ENCODE measurements around the gene USP5. TPM values are rescaled to one million over a fixed set of nuclear protein-coding genes. Genes with fewer than 3 reads are reported as not detected.
"Not testable (repeated sequence)": the region's sequence is repeated elsewhere in the genome, so short reads cannot be mapped to it uniquely, and the experiment has no call there.

USP5 gene
- total RNA-seq, 1 experiment from 2014 or later: 107 TPM

GRCh38 chr12:6883252-6883651 lies 31.3 kb downstream of the USP5 start:
- Histone ChIP-seq H3K4me3 (ENCODE audit: low read length) (no peak overlapping the region), H3K9me2 (replicated peaks; ENCODE audit: low read length) (no peaks in the 10 kb centered on the region), H3K27me3 (ENCODE audit: low read length) (no peaks in the 10 kb centered on the region), H2AFZ (ENCODE audit: low read length) (no peak overlapping the region), H3K36me3 (ENCODE audit: low read depth, low read length) (no peaks in the 10 kb centered on the region), H3K79me2 (ENCODE audit: low read length) (no peaks in the 10 kb centered on the region), H3K4me1 (ENCODE audit: insufficient read depth, low read length) (peaks cover 5% of the 10 kb centered on the region; the same call in 1 of the 2 replicates), H3K27ac (ENCODE audit: low read length) (no peak overlapping the region), H3K9ac (ENCODE audit: low read length) (no peak overlapping the region), H4K20me1 (ENCODE audit: low read length) (no peaks in the 10 kb centered on the region), H3K4me2 (ENCODE audit: low read length) (no peak overlapping the region), H3F3A (ENCODE audit: low read length, unreplicated experiment) (no peaks in the 10 kb centered on the region), H3K9me3 (ENCODE audit: low read length) (no peaks in the 10 kb centered on the region)
- ATAC-seq: no peak
- TF ChIP-seq EZH2phosphoT487 (IDR thresholded peaks at IDR 0.05; ENCODE audit: borderline replicate concordance, low read length) (no peak), CTCF (conservative IDR thresholded peaks at IDR 0.05; ENCODE audit: low read depth, low read length) (no peak), EZH2 (IDR thresholded peaks at IDR 0.05; ENCODE audit: low read length, unreplicated experiment) (no peak)
- no peak for DNase-seq
- BruUV-seq (replicated peaks): no TSS peak
- POLR2A ChIA-PET (ENCODE audit: unreplicated experiment): no interaction called here
- intact Hi-C loops (cut with micrococcal nuclease): no loop called here
- CTCF ChIA-PET: no interaction called here

- no peak overlapping the region for H2AFZ ChIP-seq (ENCODE audit: low read length)
- peaks cover 5% of the 10 kb centered on the region; the same call in 1 of the 2 replicates for H3K4me1 ChIP-seq (ENCODE audit: insufficient read depth, low read length)
- no peaks in the 10 kb centered on the region for H3K36me3 ChIP-seq (ENCODE audit: low read depth, low read length)
- no TSS peak for BruUV-seq (replicated peaks)
- H3K4me2 ChIP-seq (ENCODE audit: low read length): no peak overlapping the region
- no peaks in the 10 kb centered on the region for H3K79me2 ChIP-seq (ENCODE audit: low read length)
- ATAC-seq (no peak), DNase-seq (no peak)
- TF ChIP-seq CTCF (conservative IDR thresholded peaks at IDR 0.05; ENCODE audit: low read depth, low read length) (no peak), EZH2 (IDR thresholded peaks at IDR 0.05; ENCODE audit: low read length, unreplicated experiment) (no peak), EZH2phosphoT487 (IDR thresholded peaks at IDR 0.05; ENCODE audit: borderline replicate concordance, low read length) (no peak)
- no peak overlapping the region for H3K27ac ChIP-seq (ENCODE audit: low read length)
- no peaks in the 10 kb centered on the region for H3K27me3 ChIP-seq (ENCODE audit: low read length)
- H3F3A ChIP-seq (ENCODE audit: low read length, unreplicated experiment): no peaks in the 10 kb centered on the region
- no peaks in the 10 kb centered on the region for H4K20me1 ChIP-seq (ENCODE audit: low read length)
- intact Hi-C loops (cut with micrococcal nuclease): no loop called here
- ChIA-PET POLR2A (ENCODE audit: unreplicated experiment) (no interaction called here), CTCF (no interaction called here)
- no peak overlapping the region for H3K4me3 ChIP-seq (ENCODE audit: low read length)
- no peaks in the 10 kb centered on the region for H3K9me3 ChIP-seq (ENCODE audit: low read length)
- no peak overlapping the region for H3K9ac ChIP-seq (ENCODE audit: low read length)
- no peaks in the 10 kb centered on the region for H3K9me2 ChIP-seq (replicated peaks; ENCODE audit: low read length)
These were observed 31.7 kb downstream of the USP5 start for GRCh38 chr12:6883683-6884082.

- no peak overlapping the region for H3K27ac ChIP-seq (ENCODE audit: low read length)
- H3K79me2 ChIP-seq (ENCODE audit: low read length): no peaks in the 10 kb centered on the region
- no peak overlapping the region for H3K9ac ChIP-seq (ENCODE audit: low read length)
- POLR2A ChIA-PET (ENCODE audit: unreplicated experiment): no interaction called here
- no peaks in the 10 kb centered on the region for H3K36me3 ChIP-seq (ENCODE audit: low read depth, low read length)
- no peaks in the 10 kb centered on the region for H3K9me2 ChIP-seq (replicated peaks; ENCODE audit: low read length)
- CTCF ChIA-PET: no interaction called here
- no peak overlapping the region for H3K4me3 ChIP-seq (ENCODE audit: low read length)
- no peak overlapping the region for H2AFZ ChIP-seq (ENCODE audit: low read length)
- no peaks in the 10 kb centered on the region for H3K27me3 ChIP-seq (ENCODE audit: low read length)
- DNase-seq (no peak), ATAC-seq (no peak)
- no peaks in the 10 kb centered on the region for H4K20me1 ChIP-seq (ENCODE audit: low read length)
- intact Hi-C loops (cut with micrococcal nuclease): no loop called here
- BruUV-seq (replicated peaks): no TSS peak
- no peak overlapping the region for H3K4me2 ChIP-seq (ENCODE audit: low read length)
- no peaks in the 10 kb centered on the region for H3K9me3 ChIP-seq (ENCODE audit: low read length)
- H3F3A ChIP-seq (ENCODE audit: low read length, unreplicated experiment): no peaks in the 10 kb centered on the region
- TF ChIP-seq EZH2 (IDR thresholded peaks at IDR 0.05; ENCODE audit: low read length, unreplicated experiment) (no peak), EZH2phosphoT487 (IDR thresholded peaks at IDR 0.05; ENCODE audit: borderline replicate concordance, low read length) (no peak), CTCF (conservative IDR thresholded peaks at IDR 0.05; ENCODE audit: low read depth, low read length) (no peak)
- peaks cover 5% of the 10 kb centered on the region; the same call in 1 of the 2 replicates for H3K4me1 ChIP-seq (ENCODE audit: insufficient read depth, low read length)
These were observed 32.6 kb downstream of the USP5 start for GRCh38 chr12:6884539-6884938.

DNA sequence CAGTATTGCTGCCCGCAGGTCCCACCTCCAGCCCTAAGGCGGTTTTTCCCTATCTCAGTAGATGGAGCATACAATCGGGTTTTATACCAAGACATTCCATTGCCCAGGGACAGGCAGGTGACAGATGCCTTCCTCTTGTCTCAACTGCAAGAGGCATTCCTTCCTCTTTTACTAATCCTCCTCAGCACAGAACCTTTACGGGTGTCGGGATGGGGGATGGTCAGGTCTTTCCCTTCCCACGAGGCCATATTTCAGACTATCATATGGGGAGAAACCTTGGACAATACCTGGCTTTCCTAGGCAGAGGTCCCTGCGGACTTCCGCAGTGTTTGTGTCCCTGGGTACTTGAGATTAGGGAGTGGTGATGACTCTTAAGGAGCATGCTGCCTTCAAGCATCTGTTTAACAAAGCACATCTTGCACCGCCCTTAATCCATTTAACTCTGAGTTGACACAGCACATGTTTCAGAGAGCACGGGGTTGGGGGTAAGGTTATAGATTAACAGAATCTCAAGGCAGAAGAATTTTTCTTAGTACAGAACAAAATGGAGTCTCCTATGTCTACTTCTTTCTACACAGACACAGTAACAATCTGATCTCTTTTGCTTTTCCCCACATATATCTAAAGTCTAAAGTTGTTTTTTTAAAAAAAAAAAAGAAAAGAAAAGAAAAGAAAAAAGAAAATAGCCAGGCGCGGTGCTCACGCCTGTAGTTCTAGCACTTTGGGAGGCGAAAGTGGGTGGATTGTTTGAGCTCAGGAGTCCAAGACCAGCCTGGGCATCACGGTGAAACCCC lies 34.5 kb downstream of the USP5 start:
- H3K4me3 ChIP-seq (ENCODE audit: low read length); ATAC-seq; POLR2A ChIA-PET (ENCODE audit: unreplicated experiment); DNase-seq; H3K9me3 ChIP-seq (ENCODE audit: low read length); CTCF ChIA-PET; H3K9ac ChIP-seq (ENCODE audit: low read length); H3K36me3 ChIP-seq (ENCODE audit: low read depth, low read length); H3K27ac ChIP-seq (ENCODE audit: low read length); H4K20me1 ChIP-seq (ENCODE audit: low read length); H2AFZ ChIP-seq (ENCODE audit: low read length); BruUV-seq (replicated peaks); H3K79me2 ChIP-seq (ENCODE audit: low read length); intact Hi-C loops (cut with micrococcal nuclease); H3K4me2 ChIP-seq (ENCODE audit: low read length); H3K4me1 ChIP-seq (ENCODE audit: insufficient read depth, low read length); H3K9me2 ChIP-seq (replicated peaks; ENCODE audit: low read length); H3K27me3 ChIP-seq (ENCODE audit: low read length); H3F3A ChIP-seq (ENCODE audit: low read length, unreplicated experiment): not testable (repeated sequence)

Measured in PC-3 (cell line).